Upper lobe of right lung (tissue), 1 donor: Measurements from ENCODE around the gene ETV3. TPM values are rescaled to one million over a fixed set of nuclear protein-coding genes. Genes with fewer than 3 reads are reported as not detected.
"Not testable (repeated sequence)": the region's sequence is repeated elsewhere in the genome, so short reads cannot be mapped to it uniquely, and the experiment has no call there.

Source experiments
- ATAC-seq: fragments of 200-7000 bp; cut with Tn5 transposase; one replicate; pipeline ENCODE4 v1.9.1; 2020; ENCODE audit warnings: mild to moderate bottlenecking, moderate library complexity
- DNase-seq: peaks from one replicate; pipeline ENCODE4 v3.0.0-alpha.2; 2020
- H3K27ac ChIP-seq: fragments of 200-600 bp; one replicate; pipeline ENCODE4 v1.8.0; 2022
- H3K27me3 ChIP-seq: fragments of 200-600 bp; one replicate; pipeline ENCODE4 v1.8.0; 2022; ENCODE audit warnings: mild to moderate bottlenecking
- H3K36me3 ChIP-seq: fragments of 200-600 bp; one replicate; pipeline ENCODE4 v1.8.0; 2022
- H3K4me1 ChIP-seq: fragments of 200-600 bp; one replicate; pipeline ENCODE4 v1.8.0; 2022
- H3K4me3 ChIP-seq: fragments of 200-600 bp; one replicate; pipeline ENCODE4 v1.8.0; 2022; ENCODE audit warnings: mild to moderate bottlenecking
- H3K9me3 ChIP-seq: fragments of 200-600 bp; one replicate; pipeline ENCODE4 v1.8.0; 2022
- CTCF ChIP-seq: fragments of 200-600 bp; IDR thresholded peaks from one replicate; pipeline ENCODE4 v1.8.0; 2022; ENCODE audit warnings: antibody characterized with exemption
- intact Hi-C: fragments of 100-400 bp; cut with DNase I; formaldehyde crosslinking; loops from one replicate; pipeline ENCODE4 v1.11.0; 2022
- total RNA-seq: library from RNA; stranded (reverse); fragmentation: NEBNext Ultra II Directional; extraction: Animal tissue kit (Norgen Biotek cat#: 25700); gene quantifications from one replicate; pipeline ENCODE4 v1.2.1, GENCODE V29; 2021
- donor health status: DM: no; HTN: yes; CAD: no; lungs with severe emphysema.

The ETV3 gene
- total RNA-seq, 1 donor from 2014 or later = 39.2 TPM

- intact Hi-C loops = not testable (repeated sequence)
- peak; percentile 83 for ATAC-seq
Observed at GRCh38 chr1:157171903-157172503, 33.8 kb upstream of the ETV3 start.

GRCh38 chr1:157170677-157171515, 32.7 kb upstream of the ETV3 start:
- Histone ChIP-seq H3K9me3 (no peaks in the 10 kb centered on the region), H3K36me3 (no peaks in the 10 kb centered on the region), H3K4me3 (no peak overlapping the region), H3K27ac (no peak overlapping the region), H3K27me3 (no peaks in the 10 kb centered on the region), H3K4me1 (no peaks in the 10 kb centered on the region)
- intact Hi-C loops = no loop called here
- ATAC-seq (peak; percentile 46), DNase-seq (peak; percentile 80)
- peak; percentile 47 for TF ChIP-seq CTCF

More at GRCh38 chr1:157171903-157172503, 33.8 kb upstream of the ETV3 start:
- H3K27me3 ChIP-seq, H3K36me3 ChIP-seq, H3K4me1 ChIP-seq, H3K4me3 ChIP-seq, H3K9me3 ChIP-seq, DNase-seq, H3K27ac ChIP-seq: not testable (repeated sequence)
- peak; percentile 43 for TF ChIP-seq CTCF

- H3K4me1 ChIP-seq = no peaks in the 10 kb centered on the region
- no peaks in the 10 kb centered on the region for H3K36me3 ChIP-seq
- TF ChIP-seq CTCF = no peak
- peaks cover 7% of the 10 kb centered on the region for H3K27me3 ChIP-seq
- intact Hi-C loops = no loop called here
- no peak overlapping the region for H3K27ac ChIP-seq
- H3K4me3 ChIP-seq = no peak overlapping the region
- H3K9me3 ChIP-seq = no peaks in the 10 kb centered on the region
- ATAC-seq (no peak), DNase-seq (no peak)
Observed at GRCh38 chr1:157168015-157168414, 29.8 kb upstream of the ETV3 start.

GRCh38 chr1:157167437-157167836, 29.2 kb upstream of the ETV3 start:
- no peak for TF ChIP-seq CTCF
- no peak overlapping the region for H3K27ac ChIP-seq
- DNase-seq (no peak), ATAC-seq (no peak)
- H3K9me3 ChIP-seq = no peaks in the 10 kb centered on the region
- H3K27me3 ChIP-seq = peaks cover 7% of the 10 kb centered on the region
- intact Hi-C loops = no loop called here
- no peaks in the 10 kb centered on the region for H3K36me3 ChIP-seq
- no peaks in the 10 kb centered on the region for H3K4me1 ChIP-seq
- no peak overlapping the region for H3K4me3 ChIP-seq

GRCh38 chr1:157166590-157166989, 28.4 kb upstream of the ETV3 start:
- Histone ChIP-seq H3K4me1 (no peaks in the 10 kb centered on the region), H3K4me3 (no peak overlapping the region), H3K27ac (no peak overlapping the region), H3K9me3 (no peaks in the 10 kb centered on the region), H3K36me3 (no peaks in the 10 kb centered on the region), H3K27me3 (peaks cover 7% of the 10 kb centered on the region)
- intact Hi-C loops = no loop called here
- no peak for DNase-seq
- no peak for ATAC-seq
- TF ChIP-seq CTCF = no peak
